Cardiac fibroblast (primary cell): ENCODE results near the gene TMTC4.

Experiments used
- DNase-seq, 2 donors: peaks; one replicate each; pipeline versions ENCODE4 v3.0.0 to v3.0.0-alpha.2; 2010; ENCODE audit warnings: low read depth in 2 of 2
- H3K4me3 ChIP-seq, 2 donors: replicated peaks in 1 of 2; 1 replicate in 1 of 2; 2 replicates in 1 of 2; pipeline ENCODE4 v1.5.1; 2011; ENCODE audit warnings: low read depth in 2 of 2, low read length in 2 of 2, mild to moderate bottlenecking in 2 of 2, moderate library complexity in 1 of 2
- CTCF ChIP-seq: IDR thresholded peaks from one replicate; pipeline ENCODE4 v1.5.1; 2011; ENCODE audit warnings: low read depth, mild to moderate bottlenecking, low read length, inconsistent platforms

Gene TMTC4

GRCh38 chr13:100561599-100562204 is 112.9 kb downstream of the TMTC4 start:
- DNase-seq, result no peak
- no peak for TF ChIP-seq CTCF
- no peak overlapping the region for H3K4me3 ChIP-seq

- no peak for TF ChIP-seq CTCF
- no peak for DNase-seq
- no peak overlapping the region for H3K4me3 ChIP-seq
Measured at GRCh38 chr13:100561158-100561499, 113.5 kb downstream of the TMTC4 start.

- no peak overlapping the region for H3K4me3 ChIP-seq
- TF ChIP-seq CTCF, result no peak
- DNase-seq, result no peak
Measured at GRCh38 chr13:100560498-100561157, 114.0 kb downstream of the TMTC4 start.

GRCh38 chr13:100559886-100560285 is 114.7 kb downstream of the TMTC4 start:
- no peak overlapping the region for H3K4me3 ChIP-seq
- TF ChIP-seq CTCF, result no peak
- no peak for DNase-seq
